Stomach (tissue), 9 donors: Measurements from ENCODE around the gene GJC3. TPM values are rescaled to one million over a fixed set of nuclear protein-coding genes. Genes with fewer than 3 reads are reported as not detected.

ENCODE experiments used
- DNase-seq, 2 donors: peaks; one replicate each; pipeline versions ENCODE4 v3.0.0 to v3.0.0-alpha.2; 2013 to 2019
- H3K27ac ChIP-seq, 5 donors: fragments of 200-600 bp in 4 of 5; sonication (generic) in 4 of 5; one replicate each; pipeline ENCODE4 v1.5.1; 2013 to 2019; ENCODE audit warnings: mild to moderate bottlenecking in 1 of 5, moderate library complexity in 1 of 5
- H3K27me3 ChIP-seq, 3 donors: fragments of 200-600 bp; sonication (generic); one replicate each; pipeline ENCODE4 v1.5.1; 2017 to 2019; ENCODE audit warnings: mixed run types in 1 of 3
- H3K36me3 ChIP-seq, 4 donors: fragments of 200-600 bp; sonication (generic); 1 replicate in 3 of 4; 2 replicates in 1 of 4; pipeline ENCODE4 v1.5.1; 2016 to 2019
- H3K4me1 ChIP-seq, 4 donors: fragments of 200-600 bp; sonication (generic); one replicate each; pipeline ENCODE4 v1.5.1; 2016 to 2019
- H3K4me3 ChIP-seq, 4 donors: fragments of 200-600 bp; sonication (generic) in 3 of 4; one replicate each; pipeline ENCODE4 v1.5.1; 2016 to 2019; ENCODE audit warnings: mild to moderate bottlenecking in 1 of 4
- H3K9me3 ChIP-seq, 4 donors: fragments of 200-600 bp; sonication (generic); one replicate each; pipeline ENCODE4 v1.5.1; 2016 to 2019
- CTCF ChIP-seq, 7 experiments: fragments of 450-650 bp in 4 of 7; fragments of 200-600 bp in 3 of 7; sonication (generic) in 3 of 7; IDR thresholded peaks; one replicate each; pipeline ENCODE4 v1.5.1; 2016 to 2019; ENCODE audit warnings: antibody characterized with exemption in 7 of 7, control low read depth in 2 of 7, mild to moderate bottlenecking in 1 of 7
- EP300 ChIP-seq: sonication (generic); formaldehyde crosslinking; IDR thresholded peaks from one replicate; pipeline ENCODE4 v1.6.1; 2017; ENCODE audit warnings: antibody characterized with exemption
- POLR2A ChIP-seq, 4 donors: fragments of 450-650 bp; IDR thresholded peaks; one replicate each; pipeline ENCODE4 v1.6.1; 2016; ENCODE audit warnings: antibody characterized with exemption in 4 of 4, control low read depth in 2 of 4, mild to moderate bottlenecking in 1 of 4, moderate library complexity in 1 of 4
- POLR2AphosphoS5 ChIP-seq, 3 donors: sonication (generic); formaldehyde crosslinking; IDR thresholded peaks; one replicate each; pipeline ENCODE4 v1.6.1; 2016; ENCODE audit warnings: antibody characterized with exemption in 3 of 3
- WGBS, 5 donors: extraction: QIAGEN DNeasy Blood & Tissue Kit in 3 of 5; methylation state at CpG; one replicate each; pipeline versions ENCODE4 v1.1.5 to v1.1.7; 2013 to 2018; 5-methylcytosine and 5-hydroxymethylcytosine counted together
- intact Hi-C: fragments of 100-400 bp; cut with DNase I; formaldehyde crosslinking; loops from one replicate; pipeline ENCODE4 v1.15.1; 2023; ENCODE audit warnings: low total_unique reads
- polyA plus RNA-seq, 3 donors: library from polyadenylated mRNA; stranded (reverse); fragments of 200-250 nt; gene quantifications; one replicate each; pipeline ENCODE4 v1.2.3, GENCODE V29; 2013
- total RNA-seq, 5 donors: library from RNA; depleted of rRNA; stranded (reverse); fragments of >200 nt; gene quantifications; one replicate each; pipeline versions ENCODE4 v1.1.0 to v1.2.3, GENCODE V29; 2014 to 2016
- donor health status: healthy with polysubstance abuse.
- donor health status: Bipolar disorder and iron deficiency.
- donor health status: healthy.

The GJC3 gene
- total and polyA plus RNA-seq, 8 donors = 0.15 to 0.75 TPM; not detected in 6

GRCh38 chr7:99901581-99901980 is 27.8 kb downstream of the GJC3 start:
- intact Hi-C loops = no loop called here
- no peaks in the 10 kb centered on the region for H3K9me3 ChIP-seq
- no peak overlapping the region for H3K4me3 ChIP-seq
- H3K4me1 ChIP-seq = no peaks in the 10 kb centered on the region
- DNase-seq = no peak
- peaks cover 48 to 91% (median 88%) of the 10 kb centered on the region in 4 donors for H3K36me3 ChIP-seq
- 89 to 96% (median 95%) methylated on average over 10 of the region's 10 CpGs for WGBS, 5 donors
- no peaks in the 10 kb centered on the region for H3K27me3 ChIP-seq
- H3K27ac ChIP-seq = no peak overlapping the region
- no peak for TF ChIP-seq EP300
- no peak for TF ChIP-seq POLR2AphosphoS5 (IDR thresholded peaks at IDR 0.05)
- TF ChIP-seq CTCF (IDR thresholded peaks at IDR 0.05) = no peak
- TF ChIP-seq POLR2A (IDR thresholded peaks at IDR 0.05) = no peak

- TF ChIP-seq POLR2AphosphoS5 (IDR thresholded peaks at IDR 0.05) (no peak), POLR2A (IDR thresholded peaks at IDR 0.05) (no peak), CTCF (IDR thresholded peaks at IDR 0.05) (no peak)
- Histone ChIP-seq H3K9me3 (no peaks in the 10 kb centered on the region), H3K36me3 (peaks cover 41 to 75% (median 72%) of the 10 kb centered on the region in 4 donors), H3K4me3 (no peak overlapping the region), H3K4me1 (no peaks in the 10 kb centered on the region), H3K27me3 (no peaks in the 10 kb centered on the region), H3K27ac (no peak overlapping the region)
- intact Hi-C loops = no loop called here
- DNase-seq = no peak
- 96 to 99% (median 96%) methylated on average over 6 of the region's 6 CpGs for WGBS, 5 donors
Measured at GRCh38 chr7:99899830-99900519, 29.4 kb downstream of the GJC3 start.

- no peak for TF ChIP-seq CTCF (IDR thresholded peaks at IDR 0.05)
- TF ChIP-seq EP300 = no peak
- Histone ChIP-seq H3K9me3 (no peaks in the 10 kb centered on the region), H3K27me3 (no peaks in the 10 kb centered on the region), H3K4me1 (no peaks in the 10 kb centered on the region), H3K4me3 (no peak overlapping the region), H3K36me3 (peaks cover 40 to 63% (median 61%) of the 10 kb centered on the region in 4 donors), H3K27ac (no peak overlapping the region)
- intact Hi-C loops = no loop called here
- WGBS, 5 donors = 74 to 83% (median 79%) methylated on average over 3 of the region's 3 CpGs
- no peak for DNase-seq
Measured at GRCh38 chr7:99898836-99899235, 30.6 kb downstream of the GJC3 start.

- no peak overlapping the region for H3K27ac ChIP-seq
- intact Hi-C loops = no loop called here
- no peak overlapping the region for H3K4me3 ChIP-seq
- peaks cover 32 to 55% (median 53%) of the 10 kb centered on the region in 4 donors for H3K36me3 ChIP-seq
- H3K27me3 ChIP-seq = no peaks in the 10 kb centered on the region
- DNase-seq = no peak
- TF ChIP-seq POLR2AphosphoS5 (IDR thresholded peaks at IDR 0.05) (no peak), EP300 (no peak), POLR2A (IDR thresholded peaks at IDR 0.05) (no peak), CTCF (IDR thresholded peaks at IDR 0.05) (no peak)
- 88 to 96% (median 90%) methylated on average over 2 of the region's 2 CpGs for WGBS, 5 donors
- no peaks in the 10 kb centered on the region for H3K9me3 ChIP-seq
- no peaks in the 10 kb centered on the region for H3K4me1 ChIP-seq
Measured at GRCh38 chr7:99898023-99898357, 31.4 kb downstream of the GJC3 start.
